OCI-LY3 (cell line): ENCODE data around the gene RNF157.

Source experiments
- CTCF ChIP-seq: fragments of 200-600, 300-600 bp; sonication (generic); IDR thresholded peaks from 2 replicates; pipeline ENCODE4 v1.5.1; 2014; ENCODE audit warnings: antibody characterized with exemption, low read length, low read depth
- EZH2phosphoT487 ChIP-seq: fragments of 200-600 bp; shearing (Covaris generic); IDR thresholded peaks from 2 replicates; pipeline ENCODE4 v1.6.1; 2018; ENCODE audit warnings: antibody characterized with exemption, mixed run types, low read depth

GRCh38 chr17:76104140-76104895 is 136.0 kb downstream of the RNF157 start:
- no peak for TF ChIP-seq CTCF
- TF ChIP-seq EZH2phosphoT487: no peak
